Skeletal muscle satellite cell (primary cell): ENCODE data around the gene UNC45A.
"Not testable (repeated sequence)": the region's sequence is repeated elsewhere in the genome, so short reads cannot be mapped to it uniquely, and the experiment has no call there.

Experiments
- H3K27me3 ChIP-seq: 2 replicates; pipeline ENCODE4 v1.7.0; 2013; ENCODE audit warnings: low read length; ENCODE audit not compliant: control insufficient read depth, insufficient read depth
- H3K36me3 ChIP-seq: 2 replicates; pipeline ENCODE4 v1.7.0; 2013; ENCODE audit warnings: mild to moderate bottlenecking, control low read depth, low read length; ENCODE audit not compliant: insufficient read depth
- H3K4me1 ChIP-seq: 2 replicates; pipeline ENCODE4 v1.7.0; 2013; ENCODE audit warnings: low read length; ENCODE audit not compliant: control insufficient read depth, insufficient read depth
- H3K4me2 ChIP-seq: 2 replicates; pipeline ENCODE4 v1.7.0; 2013; ENCODE audit warnings: mild to moderate bottlenecking, low read length
- H3K4me3 ChIP-seq: 2 replicates; pipeline ENCODE4 v1.7.0; 2013; ENCODE audit warnings: low read length
- H3K9ac ChIP-seq: 2 replicates; pipeline ENCODE4 v1.7.0; 2013; ENCODE audit warnings: mild to moderate bottlenecking, low read depth, low read length, moderate library complexity
- H3K9me3 ChIP-seq: replicated peaks from 2 replicates; pipeline ENCODE4 v1.7.0; 2013; ENCODE audit warnings: mild to moderate bottlenecking, control low read depth, low read length

The UNC45A gene

DNA sequence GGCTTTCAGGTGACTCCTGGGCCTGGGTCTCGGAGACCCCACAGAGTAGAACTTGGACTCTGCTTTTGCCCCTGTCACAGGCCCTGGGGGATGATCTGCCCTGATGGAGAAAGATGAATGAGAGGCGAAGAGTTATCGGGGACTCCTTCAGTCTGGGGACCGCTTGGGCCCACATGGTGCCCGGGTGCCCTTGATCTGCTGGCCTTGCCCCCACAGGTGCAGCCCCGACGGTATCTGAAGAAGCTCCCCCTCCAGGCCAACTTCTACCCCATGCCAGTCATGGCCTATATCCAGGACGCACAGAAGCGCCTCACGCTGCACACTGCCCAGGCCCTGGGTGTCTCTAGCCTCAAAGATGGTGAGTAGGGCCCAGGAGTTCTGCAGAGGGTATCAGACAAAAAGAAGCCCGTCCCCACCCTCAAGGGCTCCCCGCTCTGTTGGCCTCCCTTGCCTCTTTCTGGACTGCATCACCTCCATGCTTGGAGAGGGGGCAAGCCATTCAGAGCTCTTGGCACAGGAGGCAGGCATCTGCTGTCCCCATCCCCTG, 21.6 kb upstream of the UNC45A start:
- Histone ChIP-seq H3K9me3 (no peaks in the 10 kb centered on the region), H3K9ac (no peak overlapping the region), H3K4me3 (no peak overlapping the region), H3K36me3 (peaks cover 40% of the 10 kb centered on the region), H3K27me3 (no peaks in the 10 kb centered on the region), H3K4me2 (no peak overlapping the region), H3K4me1 (no peaks in the 10 kb centered on the region)

DNA sequence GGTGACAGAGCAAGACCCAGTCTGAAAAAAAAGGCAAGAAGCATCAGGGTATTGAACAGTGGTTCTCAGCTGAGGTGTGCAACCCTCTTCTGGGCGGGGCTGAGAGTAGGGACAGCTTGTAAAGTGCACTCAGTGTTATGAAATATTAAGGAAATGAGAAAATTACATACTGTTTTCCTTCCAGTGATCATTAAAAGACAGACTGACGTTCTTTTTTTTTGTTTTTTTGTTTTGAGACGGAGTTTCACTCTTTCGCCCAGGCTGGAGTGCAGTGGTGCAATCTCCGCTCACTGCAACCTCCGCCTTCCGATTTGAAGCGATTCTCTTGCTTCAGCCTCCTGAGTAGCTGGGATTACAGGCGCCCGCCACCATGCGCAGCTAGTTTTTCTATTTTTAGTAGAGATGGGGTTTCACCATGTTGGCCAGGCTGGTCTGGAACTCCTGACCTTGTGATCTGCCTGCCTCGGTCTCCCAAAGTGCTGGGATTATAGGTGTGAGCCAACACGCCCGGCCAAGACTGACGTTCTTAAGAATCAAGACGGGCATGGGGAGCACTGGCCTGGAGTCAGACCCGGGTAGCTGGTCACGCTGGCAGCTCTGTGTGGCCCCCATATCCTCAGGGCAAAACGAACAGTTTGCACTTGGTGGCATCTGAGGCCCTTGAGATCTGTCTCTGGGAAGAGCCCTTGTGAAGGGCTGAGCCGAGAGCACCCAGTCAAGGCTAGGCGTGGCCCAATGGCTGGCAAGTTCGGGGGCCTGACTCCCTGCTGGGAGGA, 20.6 kb upstream of the UNC45A start:
- Histone ChIP-seq H3K27me3 (no peaks in the 10 kb centered on the region), H3K9me3 (no peaks in the 10 kb centered on the region), H3K4me2 (no peak overlapping the region), H3K4me1 (no peaks in the 10 kb centered on the region), H3K4me3 (no peak overlapping the region), H3K9ac (no peak overlapping the region), H3K36me3 (peaks cover 48% of the 10 kb centered on the region)

DNA sequence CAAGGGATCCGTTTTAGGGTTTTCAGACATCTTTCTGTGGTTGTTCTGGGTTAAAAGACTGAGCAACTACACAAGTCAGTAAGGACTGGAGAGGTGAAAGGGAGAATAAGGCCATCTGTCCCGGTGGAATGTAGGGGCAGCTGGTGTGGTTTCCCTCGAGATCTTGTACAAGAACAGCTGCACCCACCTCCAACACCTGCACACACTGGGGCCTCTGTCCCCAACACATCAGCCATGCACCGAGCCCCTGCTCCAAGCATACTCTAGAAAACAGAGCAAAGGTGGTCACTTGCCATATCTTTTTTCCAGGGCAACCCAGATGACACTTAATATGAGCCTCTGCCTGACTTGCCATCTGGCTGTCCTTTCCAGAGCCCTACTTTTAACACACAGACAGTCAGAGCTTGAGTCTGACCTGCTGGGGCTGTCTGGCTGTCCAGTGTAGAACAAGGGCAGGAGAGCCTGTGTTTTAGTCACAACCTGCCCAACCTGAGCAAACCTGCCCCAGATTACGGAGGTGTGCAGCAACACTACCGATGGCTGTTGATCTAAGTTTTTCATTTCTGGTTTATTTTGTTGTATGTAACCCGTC, 19.8 kb upstream of the UNC45A start:
- no peaks in the 10 kb centered on the region for H3K9me3 ChIP-seq
- no peak overlapping the region for H3K9ac ChIP-seq
- no peak overlapping the region for H3K4me3 ChIP-seq
- H3K4me2 ChIP-seq: no peak overlapping the region
- H3K36me3 ChIP-seq: peaks cover 56% of the 10 kb centered on the region
- H3K27me3 ChIP-seq: no peaks in the 10 kb centered on the region
- H3K4me1 ChIP-seq: no peaks in the 10 kb centered on the region

DNA sequence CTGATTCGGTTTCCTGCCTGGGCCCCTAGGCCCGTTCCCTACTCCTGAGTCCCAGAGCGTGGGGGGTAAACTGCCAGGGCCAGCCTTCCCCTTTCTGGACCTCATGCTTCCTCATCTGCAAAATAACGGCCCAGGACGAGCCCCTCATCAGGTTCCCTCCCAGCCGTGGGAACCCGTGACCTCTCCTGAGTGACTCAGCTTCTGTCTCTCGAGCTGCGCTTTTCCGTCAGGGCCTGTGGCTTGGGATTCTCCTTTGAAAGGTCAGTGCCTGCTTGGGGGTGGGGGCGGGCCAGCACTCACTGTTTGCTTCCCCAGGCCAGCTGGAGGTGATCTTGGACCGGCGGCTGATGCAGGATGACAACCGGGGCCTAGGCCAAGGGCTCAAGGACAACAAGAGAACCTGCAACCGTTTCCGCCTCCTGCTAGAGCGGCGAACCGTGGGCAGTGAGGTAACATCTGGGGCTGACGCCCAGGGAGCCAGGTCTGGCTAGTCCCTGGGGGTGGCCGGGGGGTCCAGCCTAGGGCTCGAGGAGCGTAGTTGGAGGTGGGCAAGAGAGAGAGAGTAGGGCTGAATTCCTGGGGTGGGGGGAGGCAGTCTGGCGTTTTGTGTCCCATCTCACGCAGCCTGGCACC, 19.2 kb upstream of the UNC45A start:
- Histone ChIP-seq H3K27me3 (no peaks in the 10 kb centered on the region), H3K4me2 (no peak overlapping the region), H3K4me1 (no peaks in the 10 kb centered on the region), H3K36me3 (peaks cover 61% of the 10 kb centered on the region), H3K4me3 (no peak overlapping the region), H3K9ac (no peak overlapping the region), H3K9me3 (no peaks in the 10 kb centered on the region)

DNA sequence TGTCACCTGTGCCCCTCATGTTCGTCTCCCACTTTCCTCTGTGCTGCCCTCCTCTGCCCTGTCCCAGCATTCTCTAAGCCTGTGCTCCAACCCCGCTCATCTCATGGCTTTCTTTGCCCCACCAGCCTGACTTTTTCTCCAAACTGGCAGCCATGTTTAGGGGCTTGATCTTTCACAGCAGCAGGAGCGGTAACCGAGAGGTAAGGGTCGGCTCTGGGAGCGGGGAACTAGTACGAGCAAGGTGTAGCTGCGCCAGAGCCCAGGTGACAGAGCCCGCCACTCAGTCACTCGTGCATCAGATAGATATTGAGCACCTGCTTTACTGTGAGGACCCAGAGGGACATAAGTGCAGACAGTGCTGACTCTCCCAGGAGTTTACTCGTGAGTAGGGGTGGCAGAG, 18.6 kb upstream of the UNC45A start:
- no peak overlapping the region for H3K4me3 ChIP-seq
- no peaks in the 10 kb centered on the region for H3K27me3 ChIP-seq
- H3K36me3 ChIP-seq: peaks cover 59% of the 10 kb centered on the region
- no peaks in the 10 kb centered on the region for H3K9me3 ChIP-seq
- no peaks in the 10 kb centered on the region for H3K4me1 ChIP-seq
- no peak overlapping the region for H3K4me2 ChIP-seq
- H3K9ac ChIP-seq: no peak overlapping the region

DNA sequence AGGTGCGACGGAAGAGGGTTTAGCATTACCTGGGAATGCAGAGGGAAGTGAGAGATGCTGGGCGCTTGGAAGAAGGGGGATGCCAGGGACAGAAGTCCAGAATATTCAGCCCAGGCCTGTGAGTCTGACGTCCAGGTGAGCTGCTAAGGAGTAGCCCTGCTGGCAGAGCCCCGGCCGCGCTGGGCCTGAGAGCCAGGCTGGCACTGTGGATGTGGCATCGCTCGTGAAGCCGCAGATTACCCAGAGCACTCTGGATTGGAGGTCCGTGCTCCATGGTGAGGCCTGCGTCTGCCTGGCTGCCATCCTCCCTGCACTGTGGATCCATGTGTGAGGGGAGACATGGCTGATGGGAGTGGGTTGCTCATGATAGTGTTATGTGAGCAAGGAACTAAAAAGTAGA, 17.5 kb upstream of the UNC45A start:
- H3K9ac ChIP-seq: no peak overlapping the region
- no peak overlapping the region for H3K4me3 ChIP-seq
- H3K4me1 ChIP-seq: no peaks in the 10 kb centered on the region
- H3K4me2 ChIP-seq: no peak overlapping the region
- H3K36me3 ChIP-seq: peaks cover 51% of the 10 kb centered on the region
- no peaks in the 10 kb centered on the region for H3K9me3 ChIP-seq
- H3K27me3 ChIP-seq: no peaks in the 10 kb centered on the region

DNA sequence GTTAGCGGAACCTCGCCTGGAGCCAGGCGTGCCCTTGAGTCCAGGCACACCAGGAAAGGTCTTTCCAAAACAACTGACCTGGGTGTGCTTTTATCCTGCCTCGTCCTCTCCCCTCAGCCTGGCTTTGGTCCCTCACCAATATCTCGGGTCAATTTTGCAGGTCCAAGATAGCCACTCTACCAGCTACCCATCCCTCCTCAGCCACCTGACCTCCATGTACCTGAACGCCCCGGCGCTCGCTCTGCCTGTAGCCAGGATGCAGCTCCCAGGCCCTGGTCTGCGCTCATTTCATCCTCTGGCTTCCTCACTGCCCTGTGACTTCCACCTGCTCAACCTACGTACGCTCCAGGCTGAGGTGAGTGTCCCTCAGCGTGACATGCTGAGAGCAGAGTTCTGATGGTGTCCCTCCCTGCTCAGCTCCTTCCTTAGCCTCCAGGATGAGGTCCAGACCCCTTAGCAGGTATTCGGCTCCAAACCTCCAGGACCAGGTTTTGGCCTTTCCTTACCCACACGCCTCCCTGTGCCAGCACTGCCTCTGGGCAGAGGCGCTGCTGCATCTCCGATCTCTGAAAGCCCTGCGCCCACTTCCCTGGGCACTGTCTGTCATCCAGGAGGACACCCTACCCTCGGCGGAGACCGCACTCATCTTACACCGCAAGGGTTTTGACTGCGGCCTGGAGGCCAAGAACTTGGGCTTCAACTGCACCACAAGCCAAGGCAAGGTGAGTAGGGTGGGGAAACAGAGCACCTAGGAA, 16.9 kb upstream of the UNC45A start:
- peaks cover 46% of the 10 kb centered on the region for H3K36me3 ChIP-seq
- no peak overlapping the region for H3K4me3 ChIP-seq
- no peak overlapping the region for H3K4me2 ChIP-seq
- H3K27me3 ChIP-seq: no peaks in the 10 kb centered on the region
- no peak overlapping the region for H3K9ac ChIP-seq
- no peaks in the 10 kb centered on the region for H3K9me3 ChIP-seq
- H3K4me1 ChIP-seq: no peaks in the 10 kb centered on the region

DNA sequence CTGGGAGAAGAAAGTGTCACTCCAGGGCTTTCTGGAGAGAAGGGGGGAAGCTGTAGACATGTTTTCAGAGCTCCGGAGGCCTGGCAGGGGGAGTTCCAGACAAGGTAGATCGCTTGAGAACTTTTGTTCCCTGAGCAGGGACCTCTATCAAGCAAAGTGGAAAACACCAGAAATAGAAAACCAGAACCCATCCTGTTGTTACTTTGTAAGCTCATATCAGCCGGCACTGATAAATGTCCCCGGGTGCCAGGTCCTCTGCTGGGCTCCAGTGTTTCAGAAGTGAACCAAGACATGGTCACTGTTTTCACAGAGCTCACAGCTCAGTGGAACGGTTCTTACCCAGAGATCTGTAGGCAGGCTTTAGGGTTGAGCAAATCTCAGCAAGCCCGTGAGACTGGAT, 16.2 kb upstream of the UNC45A start:
- Histone ChIP-seq H3K4me2 (no peak overlapping the region), H3K4me1 (no peaks in the 10 kb centered on the region), H3K9ac (no peak overlapping the region), H3K36me3 (peaks cover 46% of the 10 kb centered on the region), H3K4me3 (no peak overlapping the region), H3K9me3 (no peaks in the 10 kb centered on the region), H3K27me3 (no peaks in the 10 kb centered on the region)

DNA sequence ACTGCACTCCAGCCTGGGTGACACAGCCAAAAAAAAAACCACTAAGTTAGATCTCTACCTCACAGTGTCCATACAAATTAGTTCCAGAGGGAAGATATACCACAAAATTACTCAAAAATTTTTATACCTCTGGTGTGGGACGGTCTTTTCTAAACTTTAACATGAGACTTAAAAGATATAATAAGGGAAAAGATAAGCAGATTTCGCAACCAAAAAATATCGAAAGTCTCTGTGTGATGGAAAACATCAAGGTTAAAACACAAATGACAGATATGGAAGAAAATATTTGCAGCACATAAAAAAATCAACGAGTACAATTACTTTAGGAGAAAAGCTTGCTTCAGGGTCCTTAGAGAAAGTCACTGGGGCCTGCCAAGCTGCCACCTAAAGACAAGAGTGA, 13.2 kb upstream of the UNC45A start:
- no peaks in the 10 kb centered on the region for H3K27me3 ChIP-seq
- H3K9me3 ChIP-seq: no peaks in the 10 kb centered on the region
- H3K36me3 ChIP-seq: peaks cover 35% of the 10 kb centered on the region
- H3K4me1 ChIP-seq: no peaks in the 10 kb centered on the region
- H3K9ac ChIP-seq: no peak overlapping the region
- no peak overlapping the region for H3K4me3 ChIP-seq
- no peak overlapping the region for H3K4me2 ChIP-seq

DNA sequence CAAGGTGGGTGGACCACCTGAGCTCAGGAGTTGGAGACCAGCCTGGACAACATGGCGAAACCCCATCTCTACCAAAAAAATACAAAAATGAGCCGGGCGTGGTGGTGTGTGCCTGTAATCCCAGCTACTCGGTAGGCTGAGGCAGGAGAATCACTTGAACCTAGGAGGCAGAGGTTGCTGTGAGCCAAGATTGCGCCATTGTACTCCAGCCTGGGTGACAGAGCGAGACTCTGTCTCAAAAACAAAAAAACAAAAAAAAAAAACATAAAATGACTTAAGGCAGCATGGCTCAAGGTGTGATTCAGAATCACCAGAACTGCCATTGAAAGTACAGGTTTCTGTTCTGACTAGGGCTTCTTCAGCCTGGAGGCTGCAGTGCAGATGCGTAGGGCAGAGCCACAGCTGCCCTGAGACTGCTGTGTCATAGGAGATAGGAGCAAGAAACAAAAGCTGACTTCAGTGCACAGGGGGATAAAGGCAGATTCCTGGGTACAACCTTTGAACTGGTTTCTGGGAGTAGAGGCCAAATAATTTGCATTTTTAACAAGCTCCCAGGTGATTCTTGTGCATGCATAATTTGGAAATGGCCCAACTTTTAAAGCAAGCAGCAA, 12.3 kb upstream of the UNC45A start:
- not testable (repeated sequence) for H3K4me3 ChIP-seq, H3K27me3 ChIP-seq, H3K9me3 ChIP-seq, H3K4me2 ChIP-seq, H3K9ac ChIP-seq, H3K4me1 ChIP-seq
- peaks cover 27% of the 10 kb centered on the region for H3K36me3 ChIP-seq

DNA sequence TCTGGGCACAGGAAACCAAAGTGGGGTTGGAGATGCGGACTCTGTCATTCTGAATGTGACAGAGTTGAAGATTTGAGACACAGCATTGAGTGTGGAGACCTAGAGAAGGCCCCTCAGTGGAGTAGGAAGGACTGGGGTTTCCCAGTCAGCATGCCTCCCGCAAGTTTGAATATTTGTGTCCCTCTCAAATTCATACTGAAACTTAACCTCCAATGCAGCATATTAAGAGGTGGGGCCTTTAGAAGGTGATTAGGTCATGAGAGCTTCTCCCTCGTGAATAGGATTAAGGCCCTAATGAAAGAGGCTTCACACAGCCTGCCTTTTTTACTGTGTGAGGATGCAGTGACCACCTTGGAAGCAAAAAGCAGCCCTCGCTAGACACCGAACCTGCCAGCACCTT, 10.7 kb upstream of the UNC45A start:
- Histone ChIP-seq H3K4me3 (no peak overlapping the region), H3K9me3 (no peaks in the 10 kb centered on the region), H3K36me3 (peaks cover 16% of the 10 kb centered on the region), H3K27me3 (no peaks in the 10 kb centered on the region), H3K4me1 (peaks cover 2% of the 10 kb centered on the region), H3K9ac (no peak overlapping the region), H3K4me2 (no peak overlapping the region)
